Endothelial cell of umbilical vein (primary cell): ENCODE data around the gene ATXN7L1.

Experiments used
- CTCF ChIP-seq, 2 donors: IDR thresholded peaks; 1 replicate in 1 of 2; 2 replicates in 1 of 2; pipeline ENCODE4 v1.5.1; 2011; ENCODE audit warnings: low read length in 2 of 2, mild to moderate bottlenecking in 2 of 2, moderate library complexity in 2 of 2, control low read depth in 1 of 2, inconsistent platforms in 1 of 2, low read depth in 1 of 2; ENCODE audit not compliant: insufficient read depth in 1 of 2; ENCODE audit errors: extremely low read depth in 1 of 2
- POLR2AphosphoS5 ChIP-seq: IDR thresholded peaks from 2 replicates; pipeline ENCODE4 v1.6.1; 2012; ENCODE audit warnings: low read depth, mild to moderate bottlenecking, control low read depth, low read length, moderate library complexity; ENCODE audit not compliant: insufficient read depth

- no peak for TF ChIP-seq CTCF (IDR thresholded peaks at IDR 0.05; ENCODE audit: extremely low read depth in 1 of 2, insufficient read depth in 1 of 2, low read depth in 1 of 2, low read length in 2 of 2)
- TF ChIP-seq POLR2AphosphoS5, result no peak
Observed at GRCh38 chr7:105642264-105642663, 234.1 kb downstream of the ATXN7L1 start.
